GM18508 (cell line): ENCODE data around the gene PELI1.
A peak's percentile ranks its signal among the peaks of the same experiment; 100 is the strongest.

Experiments used
- ATAC-seq: cut with Tn5 transposase; IDR thresholded peaks from one replicate; pipeline ENCODE4 v1.9.1; 2021; ENCODE audit warnings: moderate number of reproducible peaks; ENCODE audit not compliant: insufficient read depth, unreplicated experiment

PELI1 gene

GRCh38 chr2:64144057-64145013 is at the start of gene PELI1:
PELI1 (minus strand) TSS chr2:64144420; CDS start chr2:64108310, 36,110 bp downstream.
- ATAC-seq: peak; percentile 43

DNA sequence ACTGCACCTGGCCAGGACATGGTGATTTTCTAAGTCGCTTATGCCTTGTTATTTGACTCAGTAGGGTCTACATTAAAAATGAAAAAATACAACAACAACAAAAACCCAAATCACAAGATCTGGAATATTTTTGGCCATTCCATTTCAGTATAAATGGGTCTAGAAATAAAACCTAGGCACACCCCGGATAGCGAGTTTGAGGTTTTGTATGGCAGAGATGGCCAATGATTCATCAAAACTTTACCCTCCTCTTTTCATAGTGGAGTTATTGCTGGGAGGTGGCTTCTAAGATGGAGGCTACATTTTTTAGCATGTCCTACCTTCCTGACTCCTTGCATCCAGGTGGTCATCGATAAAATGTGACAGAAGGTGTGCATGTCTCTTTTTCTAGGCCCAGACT is 49.3 kb upstream of the PELI1 start:
- ATAC-seq: no peak

DNA sequence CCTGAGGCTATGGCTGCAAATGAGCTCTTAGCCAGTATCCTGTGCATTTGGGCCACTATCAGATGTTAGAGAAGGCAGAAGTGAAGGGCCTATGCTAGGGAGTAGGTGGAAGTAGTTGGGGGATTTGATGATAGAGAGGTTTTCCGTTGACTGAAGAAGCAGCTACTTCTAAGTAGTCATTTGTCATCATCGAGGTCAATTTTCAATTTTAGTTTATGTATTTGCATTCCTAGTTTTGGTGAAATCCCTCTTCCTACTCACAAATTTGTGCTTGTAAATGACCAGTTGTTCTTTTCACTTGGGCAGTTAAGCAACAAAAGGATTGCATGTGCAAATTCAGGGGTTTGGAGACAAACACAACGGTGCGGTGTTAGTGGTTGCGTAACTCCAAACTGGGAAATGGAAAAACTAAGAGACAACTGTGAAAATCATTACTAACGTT is 48.5 kb upstream of the PELI1 start:
- no peak for ATAC-seq

DNA sequence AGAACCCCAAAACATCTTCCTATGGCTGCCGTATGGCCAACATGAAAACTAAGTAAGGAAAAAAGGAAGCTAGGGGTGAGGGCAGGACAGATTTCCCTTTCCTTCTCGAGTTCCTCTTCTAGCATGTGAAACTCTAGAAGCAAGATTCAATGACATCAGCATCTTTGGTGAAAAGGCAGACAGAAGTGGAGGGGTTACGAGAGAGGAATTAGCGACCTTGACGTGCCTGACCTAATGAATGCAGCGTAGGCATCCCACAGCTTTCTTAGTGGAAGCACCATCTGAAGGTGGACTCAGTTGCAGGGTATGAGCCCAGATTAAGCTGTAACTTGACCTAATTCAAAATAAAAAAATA is 47.9 kb upstream of the PELI1 start:
- ATAC-seq: no peak

DNA sequence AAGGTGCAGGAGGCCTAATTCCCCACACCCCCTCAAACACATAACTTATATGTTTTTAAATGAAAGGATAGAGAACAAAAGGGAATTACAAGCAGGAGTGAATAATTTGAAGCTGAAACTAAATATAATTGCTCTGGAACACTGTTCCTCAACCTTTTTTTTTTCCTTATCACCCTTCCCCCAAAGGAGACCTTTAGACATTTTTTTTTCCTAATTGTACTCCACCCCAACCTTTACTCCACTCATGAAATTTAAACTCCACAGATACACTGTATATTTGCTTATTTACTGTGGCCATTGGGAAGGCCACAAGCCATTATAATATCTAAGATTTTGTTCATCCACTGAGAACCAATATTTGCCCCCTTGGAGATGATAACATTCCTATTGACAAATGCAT is 45.4 kb upstream of the PELI1 start:
- no peak for ATAC-seq

DNA sequence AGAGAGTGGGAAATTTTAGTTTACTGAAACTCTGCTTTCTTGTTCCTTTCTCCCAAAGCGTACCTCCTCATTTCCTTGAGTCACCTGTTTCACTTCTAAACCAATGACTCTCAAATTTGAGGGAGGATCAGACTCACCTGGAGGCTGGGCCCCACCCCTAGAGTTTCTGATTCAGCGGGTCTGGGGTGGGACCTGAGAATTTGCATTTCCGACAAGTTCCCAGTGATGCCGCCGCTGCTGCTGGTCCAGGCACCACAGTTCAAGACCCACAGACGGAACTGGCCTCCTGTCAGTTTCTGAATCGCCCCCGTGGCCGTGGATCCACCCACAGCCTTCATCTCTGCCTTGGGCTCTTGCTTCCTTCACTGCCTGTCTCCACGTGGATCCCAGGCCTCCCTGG is 44.9 kb upstream of the PELI1 start:
- no peak for ATAC-seq

GRCh38 chr2:64186699-64187605 is 42.7 kb upstream of the PELI1 start:
- no peak for ATAC-seq

DNA sequence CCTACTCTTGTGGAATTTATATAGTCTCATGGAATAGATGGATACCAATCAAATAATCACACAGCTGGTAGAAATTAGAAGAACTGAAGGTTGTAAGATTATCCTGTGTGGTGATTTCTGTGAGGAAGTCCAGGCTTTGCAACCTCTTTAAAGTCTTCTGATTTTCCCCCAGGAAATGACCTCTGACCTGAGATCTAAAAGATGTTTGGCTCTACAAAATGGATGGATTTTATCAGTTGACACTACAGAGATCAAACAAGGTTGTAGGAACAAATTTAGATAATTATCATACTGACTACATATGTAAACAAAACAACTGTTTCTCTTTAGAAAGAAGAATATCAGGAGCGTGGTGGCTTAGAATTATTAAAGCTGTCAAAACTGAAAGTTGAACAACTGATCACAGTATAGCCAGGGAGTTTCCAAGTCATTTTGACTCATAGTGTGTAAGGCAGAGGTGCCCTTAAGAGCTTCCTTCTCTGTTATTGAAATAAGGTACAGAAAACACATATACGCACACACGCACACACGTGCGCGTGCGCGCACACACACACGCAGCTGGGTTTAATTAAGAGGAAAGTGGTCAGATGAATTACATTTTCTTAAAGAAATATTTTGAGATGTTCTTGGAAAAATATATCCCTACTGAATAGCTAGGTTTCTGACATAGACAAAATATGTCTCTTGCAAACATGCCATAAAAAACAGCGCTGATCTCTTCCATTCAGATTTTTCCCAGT is 35.5 kb upstream of the PELI1 start:
- ATAC-seq: peak; percentile 82

- ATAC-seq: no peak
Measured at GRCh38 chr2:64177315-64177714, 33.1 kb upstream of the PELI1 start.

DNA sequence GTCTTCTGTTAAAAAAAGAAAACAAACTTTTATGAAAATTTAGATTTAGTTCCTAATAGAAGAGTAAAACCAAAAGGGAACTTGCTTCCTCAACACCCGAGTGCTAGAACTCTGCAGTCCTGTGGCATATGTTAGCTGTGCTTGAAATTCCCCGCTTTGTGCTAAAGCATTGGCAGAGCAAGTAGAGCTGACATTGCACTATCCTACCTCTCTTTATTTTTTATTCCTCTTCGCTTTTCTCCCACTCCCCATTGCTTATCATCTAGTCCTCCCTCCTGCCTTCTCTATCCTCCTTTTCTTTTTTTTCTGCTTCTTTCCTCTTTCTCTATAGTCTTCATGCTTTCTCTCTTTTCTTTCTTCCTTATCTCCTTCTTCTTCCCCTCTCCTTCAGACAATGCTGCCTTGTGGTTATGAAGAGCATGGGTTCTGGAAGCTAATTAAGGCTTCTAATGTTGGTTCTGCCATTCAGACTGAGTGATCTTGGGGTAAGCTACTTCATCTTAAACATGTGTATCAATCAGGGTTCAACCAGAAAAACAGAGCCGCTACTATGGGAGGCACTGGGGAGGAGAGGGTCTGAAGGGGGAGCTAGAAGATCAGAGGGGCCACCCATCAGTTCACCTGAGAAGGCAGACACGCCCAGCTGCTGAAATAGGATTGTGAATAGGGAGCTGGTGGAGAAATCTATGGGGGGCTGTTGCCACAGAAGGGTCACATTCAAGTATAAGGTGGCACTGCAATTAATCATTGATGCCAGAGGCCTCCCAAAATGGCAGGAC is 31.4 kb upstream of the PELI1 start:
- no peak for ATAC-seq

DNA sequence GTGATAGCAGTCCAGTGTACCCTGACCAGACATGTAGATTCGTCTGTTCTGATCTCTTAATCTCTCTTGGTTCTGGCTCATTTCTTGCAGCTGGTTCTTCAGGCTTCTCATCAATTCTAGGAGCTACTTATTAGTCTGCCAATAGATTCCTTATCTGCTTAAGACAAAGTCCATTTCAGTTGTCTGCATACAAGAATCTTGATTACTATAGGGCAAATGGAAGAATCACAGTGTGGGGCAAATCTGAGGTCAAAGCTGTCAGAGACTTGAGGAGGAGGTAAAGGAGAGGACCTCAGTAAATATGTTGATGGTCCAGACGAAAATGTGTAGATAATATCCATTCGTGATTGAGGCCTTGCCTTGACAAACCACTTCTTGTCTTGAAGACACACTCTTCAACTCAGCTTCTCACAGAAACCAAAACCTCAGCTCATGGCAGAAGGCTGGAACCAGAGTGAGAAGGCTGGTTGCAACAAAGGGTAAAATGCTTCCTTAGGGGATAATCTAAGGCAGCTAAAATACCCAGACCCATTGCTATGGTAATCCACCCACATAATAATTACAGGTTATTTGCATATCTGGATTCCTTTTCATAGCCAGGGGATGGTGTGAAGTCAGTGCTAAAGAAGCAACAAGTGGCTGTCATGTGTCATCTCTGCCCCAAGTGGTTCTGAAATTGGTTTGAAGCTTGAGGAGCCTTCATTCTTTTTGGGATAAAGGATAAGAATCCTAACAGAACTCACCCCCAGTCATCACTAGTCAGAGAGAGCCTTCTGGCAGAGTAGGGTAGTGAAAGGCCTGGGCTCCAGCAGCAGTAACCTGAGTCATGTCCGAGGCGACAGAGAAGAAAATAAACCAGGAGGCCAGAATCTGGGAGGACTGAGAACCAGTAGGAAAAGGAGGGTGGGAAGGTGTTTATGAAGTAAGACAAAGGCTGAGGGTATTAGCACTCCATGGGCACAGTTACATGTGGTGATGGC is 29.2 kb upstream of the PELI1 start:
- no peak for ATAC-seq

- no peak for ATAC-seq
Measured at GRCh38 chr2:64168756-64169155, 24.5 kb upstream of the PELI1 start.

- no peak for ATAC-seq
Measured at GRCh38 chr2:64168201-64168600, 24.0 kb upstream of the PELI1 start.

GRCh38 chr2:64166637-64167420 is 22.6 kb upstream of the PELI1 start:
- ATAC-seq: no peak

DNA sequence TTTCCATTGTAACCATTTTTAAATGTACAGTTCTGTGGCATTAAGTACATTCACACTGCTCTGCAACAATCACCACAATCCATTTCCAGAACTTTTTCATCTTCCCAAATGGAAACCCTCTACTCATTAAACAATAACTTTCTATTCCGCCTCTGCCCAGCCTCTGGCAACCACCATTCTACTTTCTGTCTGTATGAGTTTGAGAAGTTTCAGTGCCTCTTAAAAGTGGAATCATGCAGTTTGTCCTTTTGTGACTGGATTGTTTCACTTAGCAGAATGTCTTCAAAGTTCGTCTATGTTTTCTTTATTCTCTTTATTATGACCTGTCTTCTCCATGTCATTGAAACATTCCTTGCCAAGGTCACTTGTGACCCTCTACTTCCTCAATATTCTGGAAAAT is 22.0 kb upstream of the PELI1 start:
- no peak for ATAC-seq

DNA sequence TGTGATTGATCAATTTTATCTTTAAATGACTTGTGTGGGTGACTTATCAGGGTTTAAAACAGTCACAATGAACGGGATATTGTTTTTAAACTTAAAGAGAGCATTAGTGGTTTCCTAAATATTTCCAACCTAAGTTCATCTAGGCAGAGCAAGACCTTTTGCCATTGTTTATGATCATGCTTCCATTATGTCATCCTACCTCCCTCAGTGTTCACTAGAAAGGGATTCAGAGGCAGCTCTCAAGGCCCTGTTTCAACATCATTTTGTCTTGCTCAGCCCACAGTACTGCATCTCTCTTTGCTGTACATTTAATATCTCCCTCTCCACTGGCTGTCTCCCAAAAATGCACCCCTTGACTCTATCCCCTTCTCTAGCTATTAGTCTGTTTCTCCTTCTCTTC is 21.5 kb upstream of the PELI1 start:
- no peak for ATAC-seq

GRCh38 chr2:64164629-64165028 is 20.4 kb upstream of the PELI1 start:
- no peak for ATAC-seq

DNA sequence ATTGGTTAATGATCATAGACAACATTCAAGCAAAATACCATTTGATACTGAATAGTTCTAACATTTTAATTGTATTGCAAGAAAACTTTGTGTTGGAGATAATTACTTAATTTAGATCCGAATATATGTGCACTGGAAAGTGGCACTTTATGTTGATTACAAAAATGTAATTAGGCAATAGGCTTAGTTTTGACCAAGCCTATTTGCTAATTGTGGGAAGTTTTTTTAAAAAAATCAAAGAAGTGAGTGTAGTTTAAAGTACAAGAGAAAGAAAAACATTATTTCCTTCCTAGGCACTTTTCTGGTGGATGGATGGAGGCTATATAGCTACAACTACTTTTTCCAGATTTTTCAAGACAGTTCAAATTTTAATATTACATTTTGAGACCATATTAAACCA is 18.3 kb upstream of the PELI1 start:
- no peak for ATAC-seq
